HEK293 (cell line): ENCODE data around the gene GNPTAB.
"Not testable (repeated sequence)": the region's sequence is repeated elsewhere in the genome, so short reads cannot be mapped to it uniquely, and the experiment has no call there.

Experiments used
- CTCF ChIA-PET: fragments of 350-600 bp; formaldehyde crosslinking; extraction: SDS; loops from one replicate; lab custom pipeline; 2021; ENCODE audit warnings: antibody characterized with exemption; lab: Yijun Ruan, JAX
- POLR2A ChIA-PET: fragments of 300-600 bp; formaldehyde crosslinking; extraction: SDS; loops from one replicate; lab custom pipeline; 2020; ENCODE audit warnings: antibody characterized with exemption, inconsistent platforms; lab: Yijun Ruan, JAX
- H3K27ac ChIP-seq: fragments of 200-500 bp; sonication (Bioruptor generic); 2 replicates; pipeline ENCODE4 v1.5.1; 2014; ENCODE audit warnings: low read depth, low read length, control low read depth, inconsistent platforms; ENCODE audit errors: extremely low read depth
- H3K36me3 ChIP-seq, 2 experiments: fragments of 200-500 bp in 1 of 2; sonication (Bioruptor generic) in 1 of 2; 1 replicate in 1 of 2; 2 replicates in 1 of 2; pipeline ENCODE4 v1.5.1; 2014 to 2017; ENCODE audit warnings: inconsistent platforms in 2 of 2, low read length in 2 of 2; ENCODE audit not compliant: control insufficient read depth in 2 of 2, insufficient read depth in 1 of 2
- H3K4me1 ChIP-seq: fragments of 200-500 bp; sonication (Bioruptor generic); 2 replicates; pipeline ENCODE4 v1.5.1; 2014; ENCODE audit warnings: mild to moderate bottlenecking, low read length, inconsistent platforms; ENCODE audit not compliant: control insufficient read depth, insufficient read depth
- H3K4me3 ChIP-seq: 2 replicates; pipeline ENCODE4 v1.5.1; 2011; ENCODE audit warnings: low read depth, mild to moderate bottlenecking, control low read depth, low read length, moderate library complexity
- H3K9me3 ChIP-seq: fragments of 200-500 bp; sonication (Bioruptor generic); 2 replicates; pipeline ENCODE4 v1.5.1; 2014; ENCODE audit warnings: low read depth, low read length, inconsistent platforms; ENCODE audit not compliant: control insufficient read depth, insufficient read depth
- HOXA7 ChIP-seq: sonication (generic); formaldehyde crosslinking; IDR thresholded peaks from 2 replicates; pipeline ENCODE4 v1.8.1; 2022; ENCODE audit warnings: missing genetic modification reagents, borderline replicate concordance
- PATZ1 ChIP-seq: fragments of 450-650 bp; formaldehyde crosslinking; IDR thresholded peaks from 2 replicates; pipeline ENCODE4 v1.5.1; 2016; ENCODE audit warnings: missing biosample characterization, missing genetic modification characterization
- RBAK ChIP-seq: fragments of 450-650 bp; formaldehyde crosslinking; IDR thresholded peaks from 2 replicates; pipeline ENCODE4 v1.5.1; 2016; ENCODE audit warnings: missing biosample characterization, missing genetic modification characterization
- SETDB1 ChIP-seq: IDR thresholded peaks from one replicate; pipeline ENCODE4 v1.6.1; 2017; ENCODE audit warnings: mild to moderate bottlenecking, low read length, moderate library complexity, mixed read lengths; ENCODE audit not compliant: insufficient read length
- YY1 ChIP-seq: fragments of 450-650 bp; formaldehyde crosslinking; IDR thresholded peaks from 2 replicates; pipeline ENCODE4 v1.5.1; 2018; ENCODE audit warnings: missing biosample characterization, missing genetic modification characterization
- ZBTB10 ChIP-seq: fragments of 450-650 bp; formaldehyde crosslinking; IDR thresholded peaks from 2 replicates; pipeline ENCODE4 v1.5.1; 2016; ENCODE audit warnings: missing biosample characterization, missing genetic modification characterization
- ZFP3 ChIP-seq: fragments of 450-650 bp; formaldehyde crosslinking; IDR thresholded peaks from 2 replicates; pipeline ENCODE4 v1.5.1; 2016; ENCODE audit warnings: low read depth, missing biosample characterization, missing genetic modification characterization
- ZNF114 ChIP-seq: fragments of 450-650 bp; formaldehyde crosslinking; IDR thresholded peaks from 2 replicates; pipeline ENCODE4 v1.5.0; 2017; ENCODE audit warnings: missing biosample characterization, missing genetic modification characterization
- ZNF26 ChIP-seq: fragments of 450-650 bp; formaldehyde crosslinking; IDR thresholded peaks from 2 replicates; pipeline ENCODE4 v1.5.1; 2016; ENCODE audit warnings: missing biosample characterization, missing genetic modification characterization
- ZNF335 ChIP-seq: fragments of 450-650 bp; formaldehyde crosslinking; conservative IDR thresholded peaks from 2 replicates; pipeline ENCODE4 v1.5.1; 2016; ENCODE audit warnings: missing biosample characterization, missing genetic modification characterization
- ZNF354C ChIP-seq: fragments of 450-650 bp; formaldehyde crosslinking; IDR thresholded peaks from 2 replicates; pipeline ENCODE4 v1.5.1; 2016; ENCODE audit warnings: missing biosample characterization, missing genetic modification characterization, low read depth, borderline replicate concordance
- ZNF391 ChIP-seq: fragments of 450-650 bp; formaldehyde crosslinking; IDR thresholded peaks from 2 replicates; pipeline ENCODE4 v1.5.1; 2016; ENCODE audit warnings: low read depth, missing biosample characterization, missing genetic modification characterization, borderline replicate concordance
- ZNF510 ChIP-seq: fragments of 450-650 bp; formaldehyde crosslinking; IDR thresholded peaks from 2 replicates; pipeline ENCODE4 v1.5.1; 2018; ENCODE audit warnings: mild to moderate bottlenecking, missing genetic modification characterization, missing biosample characterization; ENCODE audit not compliant: insufficient replicate concordance
- ZNF521 ChIP-seq: fragments of 450-650 bp; formaldehyde crosslinking; IDR thresholded peaks from 2 replicates; pipeline ENCODE4 v1.5.1; 2017; ENCODE audit warnings: missing biosample characterization, mild to moderate bottlenecking, missing genetic modification characterization
- ZNF596 ChIP-seq: fragments of 450-650 bp; IDR thresholded peaks from 2 replicates; pipeline ENCODE4 v1.5.0; 2018; ENCODE audit warnings: missing biosample characterization, mild to moderate bottlenecking, missing genetic modification characterization, moderate library complexity
- ZNF677 ChIP-seq: fragments of 450-650 bp; IDR thresholded peaks from 2 replicates; pipeline ENCODE4 v1.5.0; 2018; ENCODE audit warnings: missing biosample characterization, mild to moderate bottlenecking, missing genetic modification characterization, moderate library complexity
- ZNF843 ChIP-seq: fragments of 450-650 bp; formaldehyde crosslinking; IDR thresholded peaks from 2 replicates; pipeline ENCODE4 v1.5.1; 2016; ENCODE audit warnings: missing biosample characterization, missing genetic modification characterization
- TF ChIP-seq, protein P1 (sequence below): fragments of 450-650 bp; formaldehyde crosslinking; IDR thresholded peaks from 2 replicates; pipeline ENCODE4 v1.5.1; 2017; ENCODE audit warnings: missing biosample characterization, mild to moderate bottlenecking, missing genetic modification characterization, moderate library complexity

The GNPTAB gene

GRCh38 chr12:101857043-101857558 lies 26.3 kb upstream of the GNPTAB start (continued):
- TF ChIP-seq ZBTB10 (tag by site-specific recombination) (no peak), PATZ1 (tag by site-specific recombination) (peak; percentile 35; the same call in 1 of the 2 replicates), ZNF354C (tag by site-specific recombination) (no peak), ZNF677 (no peak), ZNF596 (no peak), ZNF114 (tag by site-specific recombination) (no peak), ZNF391 (tag by site-specific recombination) (no peak), SETDB1 (no peak), HOXA7 (CRISPR knock-in tag) (no peak), YY1 (no peak), ZFP3 (tag by site-specific recombination) (no peak), RBAK (no peak), ZNF26 (tag by site-specific recombination) (no peak), ZNF510 (tag by site-specific recombination) (no peak), ZNF843 (tag by site-specific recombination) (peak; percentile 57; the same call in 1 of the 2 replicates), ZNF521 (tag by site-specific recombination) (no peak), ZNF335 (peak; percentile 18; the same call in 1 of the 2 replicates)
- TF ChIP-seq, protein P1, sequence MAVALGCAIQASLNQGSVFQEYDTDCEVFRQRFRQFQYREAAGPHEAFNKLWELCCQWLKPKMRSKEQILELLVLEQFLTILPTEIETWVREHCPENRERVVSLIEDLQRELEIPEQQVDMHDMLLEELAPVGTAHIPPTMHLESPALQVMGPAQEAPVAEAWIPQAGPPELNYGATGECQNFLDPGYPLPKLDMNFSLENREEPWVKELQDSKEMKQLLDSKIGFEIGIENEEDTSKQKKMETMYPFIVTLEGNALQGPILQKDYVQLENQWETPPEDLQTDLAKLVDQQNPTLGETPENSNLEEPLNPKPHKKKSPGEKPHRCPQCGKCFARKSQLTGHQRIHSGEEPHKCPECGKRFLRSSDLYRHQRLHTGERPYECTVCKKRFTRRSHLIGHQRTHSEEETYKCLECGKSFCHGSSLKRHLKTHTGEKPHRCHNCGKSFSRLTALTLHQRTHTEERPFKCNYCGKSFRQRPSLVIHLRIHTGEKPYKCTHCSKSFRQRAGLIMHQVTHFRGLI: no peak
- TF ChIP-seq, all 188 proteins: peak for 30

GRCh38 chr12:101856614-101857013 lies 25.9 kb upstream of the GNPTAB start:
- H3K4me3 ChIP-seq, POLR2A ChIA-PET, H3K36me3 ChIP-seq, H3K9me3 ChIP-seq, H3K27ac ChIP-seq, H3K4me1 ChIP-seq: not testable (repeated sequence)
- CTCF ChIA-PET: interaction anchor here (1.9 to 2.2 kb wide), 2 partner anchors 17 to 19 kb away, joined by 7 to 9 read pairs; no protein-coding TSS in a partner anchor
